HS-27A (cell line): Measurements from ENCODE around the gene IL1RAPL2.
"Not testable (repeated sequence)": the region's sequence is repeated elsewhere in the genome, so short reads cannot be mapped to it uniquely, and the experiment has no call there.

ENCODE experiments used
- DNase-seq: peaks from one replicate; pipeline ENCODE4 v3.0.0-alpha.2; 2012; ENCODE audit warnings: low read depth, missing footprints

The IL1RAPL2 gene

DNA sequence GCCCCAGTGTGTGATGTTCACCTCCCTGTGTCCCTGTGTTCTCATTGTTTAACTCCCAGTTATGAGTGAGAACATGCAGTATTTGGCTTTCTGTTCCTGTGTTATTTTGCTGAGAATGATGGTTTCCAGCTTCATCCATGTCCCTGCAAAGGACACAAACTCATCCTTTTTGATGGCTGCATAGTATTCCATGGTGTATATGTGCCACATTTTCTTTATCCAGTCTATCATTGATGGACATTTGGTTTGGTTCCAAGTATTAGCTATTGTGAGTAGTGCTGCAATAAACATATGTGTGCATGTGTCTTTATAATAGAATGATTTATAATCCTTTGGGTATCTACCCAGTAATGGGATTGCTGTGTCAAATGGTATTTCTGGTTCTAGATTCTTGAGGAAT lies 1239.7 kb downstream of the IL1RAPL2 start:
- DNase-seq, result not testable (repeated sequence)

DNA sequence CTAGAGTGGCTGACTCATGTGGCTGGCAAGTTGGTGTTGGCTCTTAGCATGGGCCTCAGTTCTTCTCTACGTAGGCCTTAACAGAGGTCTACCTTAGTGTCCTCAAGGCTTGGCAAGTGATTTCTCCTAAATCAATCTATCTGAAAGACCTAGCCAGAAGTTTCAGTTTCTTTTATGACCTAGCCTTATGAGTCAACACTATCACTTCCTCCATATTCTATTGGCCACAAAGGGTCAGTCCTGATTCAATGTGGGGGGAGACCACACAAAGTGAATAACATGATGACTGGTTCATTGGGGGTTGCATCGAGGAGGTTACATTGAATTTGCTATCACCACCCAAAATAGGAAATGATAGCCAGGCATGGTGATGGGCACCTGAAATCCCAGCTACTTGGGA lies 1250.5 kb downstream of the IL1RAPL2 start:
- DNase-seq, result no peak
